GM04503 (cell line): ENCODE measurements around the gene TMEM222.

Experiments
- DNase-seq: peaks from one replicate; pipeline ENCODE4 v3.0.0-alpha.2; 2012; ENCODE audit warnings: low read depth

Gene TMEM222

GRCh38 chr1:27306892-27307761, 14.8 kb upstream of the TMEM222 start:
- no peak for DNase-seq

GRCh38 chr1:27307874-27308598, 13.9 kb upstream of the TMEM222 start:
- no peak for DNase-seq

GRCh38 chr1:27314169-27314568, 7.8 kb upstream of the TMEM222 start:
- DNase-seq: no peak

GRCh38 chr1:27314737-27315136, 7.2 kb upstream of the TMEM222 start:
- DNase-seq: no peak

- DNase-seq: no peak
Measured at GRCh38 chr1:27316860-27317259, 5.1 kb upstream of the TMEM222 start.

GRCh38 chr1:27318136-27318535, 3.8 kb upstream of the TMEM222 start:
- DNase-seq: no peak

- DNase-seq: peak; percentile 34
Measured at GRCh38 chr1:27318596-27318995, 3.4 kb upstream of the TMEM222 start.

GRCh38 chr1:27322569-27323240, 742 bp downstream of the TMEM222 start:
- DNase-seq: no peak

- DNase-seq: no peak
Measured at GRCh38 chr1:27325286-27325685, 3.3 kb downstream of the TMEM222 start.

GRCh38 chr1:27327964-27328363, 6.0 kb downstream of the TMEM222 start:
- no peak for DNase-seq

GRCh38 chr1:27330786-27331185, 8.8 kb downstream of the TMEM222 start:
- DNase-seq: no peak

GRCh38 chr1:27331426-27331825, 9.5 kb downstream of the TMEM222 start:
- DNase-seq: no peak

- DNase-seq: no peak
Measured at GRCh38 chr1:27331922-27332321, 10.0 kb downstream of the TMEM222 start.

- DNase-seq: no peak
Measured at GRCh38 chr1:27332536-27333281, 10.7 kb downstream of the TMEM222 start.

- no peak for DNase-seq
Measured at GRCh38 chr1:27333717-27334279, 11.8 kb downstream of the TMEM222 start.

- DNase-seq: no peak
Measured at GRCh38 chr1:27335506-27336422, 13.8 kb downstream of the TMEM222 start.

- no peak for DNase-seq
Measured at GRCh38 chr1:27336756-27337155, 14.8 kb downstream of the TMEM222 start.

GRCh38 chr1:27338751-27339150, 16.8 kb downstream of the TMEM222 start:
- DNase-seq: no peak

GRCh38 chr1:27339213-27339612, 17.2 kb downstream of the TMEM222 start:
- no peak for DNase-seq

- DNase-seq: no peak
Measured at GRCh38 chr1:27341525-27342252, 19.7 kb downstream of the TMEM222 start, which contains the start of gene SYTL1. TSS of gene SYTL1 (plus strand) at chr1:27342022. CDS start at chr1:27345335, 3,313 bp downstream.
